H54 (cell line): Measurements from ENCODE around the gene NAA25.
A peak's percentile ranks its signal among the peaks of the same experiment; 100 is the strongest.

Source experiments
- DNase-seq: peaks from one replicate; pipeline ENCODE4 v3.0.0; 2011; ENCODE audit warnings: low spot score, mixed read lengths; ENCODE audit not compliant: insufficient read length
- FAIRE-seq: peaks from 3 replicates; lab custom pipeline; 2011; peaks lifted over from hg19 to GRCh38; lab: Jason Lieb, UNC
- POLR2A ChIP-seq: IDR thresholded peaks from 2 replicates; pipeline ENCODE4 v1.6.1; 2011; ENCODE audit warnings: low read depth, mild to moderate bottlenecking, low read length

Gene NAA25

DNA sequence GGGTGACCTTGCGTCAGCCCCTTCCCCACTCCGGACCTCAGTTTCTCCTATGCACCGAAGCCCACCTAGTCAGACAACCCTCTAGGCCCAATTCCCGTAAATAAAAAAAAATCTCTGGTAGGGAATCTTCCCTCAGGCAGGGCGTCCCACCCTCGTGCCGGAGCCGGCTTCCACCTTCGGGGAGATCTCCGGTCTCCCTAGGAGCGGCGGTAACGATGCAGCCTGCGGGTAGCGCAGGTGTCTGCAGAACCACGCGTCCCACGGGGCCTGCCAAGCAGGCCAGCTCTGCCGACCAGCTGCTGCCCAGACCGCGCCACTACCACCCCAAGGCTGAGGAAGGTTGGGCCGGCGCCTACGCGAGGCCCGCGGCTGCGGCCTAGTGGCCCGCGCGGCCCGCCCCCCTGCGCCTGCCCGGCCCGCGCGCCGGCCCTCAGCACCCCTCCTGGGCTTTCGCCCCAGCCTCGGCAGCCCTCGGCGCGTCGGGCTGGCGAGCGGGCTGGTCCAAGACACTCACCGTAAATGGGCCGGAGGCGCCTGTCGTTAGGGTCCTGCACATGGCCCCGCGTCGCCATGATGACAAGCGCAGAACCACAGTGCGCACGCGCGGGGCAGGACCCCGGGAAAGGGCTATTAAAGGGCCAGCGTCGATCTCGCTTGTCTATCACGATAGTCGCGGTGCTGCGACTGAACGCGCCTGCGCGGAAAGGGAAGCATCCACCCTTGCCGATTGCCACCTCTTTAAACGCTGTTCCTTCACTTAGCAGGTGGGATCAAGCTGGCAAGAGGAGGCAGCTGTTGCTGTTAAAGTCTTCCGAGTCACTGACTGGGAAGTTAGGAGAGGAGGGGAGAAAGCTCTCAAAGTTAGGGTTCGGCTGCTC lies at the start of gene NAA25:
Gene NAA25 (minus strand): TSS at position 582 of the 878 bp plus-strand sequence. CDS start 10 bp downstream, at position 572.
- DNase-seq (peak; percentile 70), FAIRE-seq (peak; percentile 27)
- peak; percentile 73 for TF ChIP-seq POLR2A

DNA sequence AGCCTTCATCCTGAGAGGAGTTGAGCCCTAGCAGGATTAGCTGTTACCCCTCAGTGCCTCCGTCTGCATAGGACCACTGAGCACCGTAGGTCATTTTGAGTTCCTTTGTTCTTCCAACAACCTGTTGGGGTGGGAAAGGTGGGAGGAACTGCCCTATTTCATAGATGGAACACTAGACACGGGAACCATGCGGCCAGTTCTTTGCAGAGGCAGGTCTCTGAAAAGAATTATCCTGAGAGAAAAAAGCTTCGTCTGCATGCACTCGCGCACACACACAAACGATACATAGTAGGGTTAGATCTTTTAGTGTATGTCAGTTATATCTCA lies 45.3 kb upstream of the NAA25 start:
- FAIRE-seq = no peak
- no peak for DNase-seq
- TF ChIP-seq POLR2A = no peak

GRCh38 chr12:112153181-112153892 lies 44.8 kb upstream of the NAA25 start:
- no peak for TF ChIP-seq POLR2A
- no peak for DNase-seq
- FAIRE-seq = no peak

DNA sequence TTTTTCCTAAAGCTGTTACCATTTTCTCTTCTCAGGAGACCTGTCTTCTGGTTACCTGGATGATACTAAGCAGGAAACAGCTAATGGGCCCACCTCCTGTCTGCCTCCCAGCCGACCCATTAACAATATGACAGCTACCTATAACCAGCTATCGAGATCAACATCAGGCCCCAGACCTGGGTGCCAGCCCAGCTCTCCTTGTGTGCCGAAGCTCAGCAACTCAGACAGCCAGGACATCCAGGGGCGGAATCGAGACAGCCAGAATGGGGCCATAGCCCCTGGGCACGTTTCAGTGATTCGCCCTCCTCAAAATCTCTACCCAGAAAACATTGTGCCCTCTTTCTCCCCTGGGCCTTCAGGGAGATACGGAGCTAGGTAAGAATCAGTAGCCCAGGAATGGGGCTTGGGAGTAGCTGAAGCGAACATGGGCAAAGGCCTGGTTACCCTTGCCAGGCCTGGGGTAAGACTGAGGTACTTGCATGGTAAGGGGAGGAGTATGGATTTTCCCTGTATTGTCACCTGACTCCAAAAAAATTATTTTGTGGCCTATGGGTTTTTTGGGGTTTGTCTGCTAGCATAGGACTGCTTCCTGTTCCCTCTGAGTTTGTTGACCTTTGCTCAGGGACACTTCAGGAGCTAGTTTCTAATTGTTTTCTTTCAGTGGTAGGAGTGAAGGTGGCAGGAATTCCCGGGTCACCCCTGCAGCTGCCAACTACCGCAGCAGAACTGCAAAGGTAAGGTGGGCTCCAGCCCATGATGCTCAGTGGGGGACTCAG lies 43.4 kb upstream of the NAA25 start:
- no peak for FAIRE-seq
- no peak for DNase-seq
- TF ChIP-seq POLR2A = no peak

DNA sequence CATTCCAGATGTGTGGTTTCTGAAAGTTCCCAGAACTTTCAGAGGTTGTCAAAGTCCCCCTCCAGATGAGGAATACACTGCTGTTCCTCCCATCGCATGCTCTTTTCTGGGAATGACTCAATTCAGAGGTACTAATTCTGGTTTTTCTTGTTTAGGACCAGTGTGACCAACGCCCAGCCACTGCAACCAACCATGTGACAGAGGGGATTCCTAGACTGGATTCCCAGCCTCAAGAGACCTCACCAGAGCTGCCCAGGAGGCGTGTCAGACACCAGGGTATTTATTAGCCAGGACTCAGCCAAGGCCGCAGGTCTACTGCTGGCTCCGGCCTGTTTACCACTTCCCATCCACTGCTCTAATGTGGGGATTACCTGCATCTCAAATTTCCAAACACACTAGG lies 41.0 kb upstream of the NAA25 start:
- no peak for FAIRE-seq
- no peak for DNase-seq

DNA sequence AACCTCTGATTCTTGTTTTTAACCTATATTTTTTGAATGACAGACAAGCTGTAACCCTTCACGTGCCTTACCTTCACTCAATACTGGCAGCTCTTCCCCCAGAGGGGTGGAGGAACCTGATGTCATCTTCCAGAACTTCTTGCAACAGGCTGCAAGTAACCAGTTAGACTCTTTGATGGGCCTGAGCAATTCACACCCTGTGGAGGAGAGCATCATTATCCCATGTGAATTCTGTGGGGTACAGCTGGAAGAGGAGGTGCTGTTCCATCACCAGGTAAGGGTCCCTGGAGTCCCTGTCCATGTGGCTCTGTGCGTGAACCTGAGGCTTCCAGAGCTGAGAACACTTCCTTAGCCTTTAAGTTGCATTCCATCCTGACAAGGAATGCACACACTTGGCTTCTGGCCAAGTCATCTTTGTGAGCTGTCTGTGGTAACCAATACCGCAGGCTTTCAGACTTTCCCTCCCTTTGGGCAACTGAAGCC lies 39.5 kb upstream of the NAA25 start:
- no peak for TF ChIP-seq POLR2A
- FAIRE-seq (no peak), DNase-seq (peak; percentile 25)

More for the DNA sequence above, 41.0 kb upstream of the NAA25 start:
- no peak for TF ChIP-seq POLR2A

- TF ChIP-seq POLR2A = no peak
- DNase-seq (no peak), FAIRE-seq (no peak)
Measured at GRCh38 chr12:112146123-112146522, 37.5 kb upstream of the NAA25 start.

GRCh38 chr12:112140728-112141127 lies 32.1 kb upstream of the NAA25 start:
- TF ChIP-seq POLR2A = no peak
- FAIRE-seq = no peak
- no peak for DNase-seq

GRCh38 chr12:112134731-112135130 lies 26.1 kb upstream of the NAA25 start:
- TF ChIP-seq POLR2A = no peak
- FAIRE-seq = no peak

DNA sequence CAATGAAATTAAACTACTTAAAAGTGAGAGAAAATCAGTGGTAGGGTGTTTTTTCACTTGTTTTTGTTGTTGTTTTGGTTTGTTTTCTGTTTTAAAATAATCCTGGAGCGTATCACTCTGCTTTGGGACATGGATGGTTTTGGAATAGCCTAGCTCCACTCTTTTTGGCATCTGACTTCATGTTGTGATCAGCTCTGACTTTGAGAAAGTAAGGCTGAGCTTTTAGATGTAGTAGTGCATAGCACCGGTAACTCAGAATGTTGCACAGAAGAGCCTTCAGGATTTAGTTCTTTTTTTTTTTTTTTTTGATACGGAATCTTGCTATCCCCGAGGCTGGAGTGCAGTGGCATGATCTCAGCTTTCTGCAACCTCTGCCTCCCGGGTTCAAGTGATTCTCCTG lies 24.8 kb upstream of the NAA25 start:
- DNase-seq (no peak), FAIRE-seq (no peak)
- no peak for TF ChIP-seq POLR2A

More at GRCh38 chr12:112134731-112135130, 26.1 kb upstream of the NAA25 start:
- DNase-seq = no peak

DNA sequence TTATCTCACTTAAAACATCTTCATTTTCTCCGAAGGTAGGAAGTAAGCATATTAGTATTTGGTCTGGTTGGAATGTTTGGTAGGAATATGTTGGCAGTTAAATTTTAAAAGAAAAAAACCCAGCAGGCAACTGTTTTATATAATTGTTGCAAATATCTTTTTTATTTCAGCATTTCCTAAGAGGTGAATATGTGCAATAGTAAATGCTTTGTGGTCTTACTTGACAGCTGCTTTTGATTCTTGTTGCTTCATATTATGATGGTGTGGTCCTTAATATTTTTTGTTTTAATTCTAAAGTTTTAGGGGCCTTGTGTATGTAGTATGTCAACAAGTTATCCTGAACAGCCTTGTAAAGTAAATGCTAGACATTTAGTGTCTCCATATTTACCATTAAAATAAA lies 23.1 kb upstream of the NAA25 start:
- no peak for DNase-seq
- no peak for FAIRE-seq
- TF ChIP-seq POLR2A = no peak

GRCh38 chr12:112130441-112130998 lies 21.9 kb upstream of the NAA25 start:
- TF ChIP-seq POLR2A = no peak
- peak; percentile 48 for FAIRE-seq
- DNase-seq = no peak

GRCh38 chr12:112126911-112127310 lies 18.3 kb upstream of the NAA25 start:
- DNase-seq = no peak
- no peak for FAIRE-seq
- no peak for TF ChIP-seq POLR2A
